Thyroid gland (tissue), 4 donors: Measurements from ENCODE around the gene MGMT. TPM values are rescaled to one million over a fixed set of nuclear protein-coding genes. Genes with fewer than 3 reads are reported as not detected.

Experiments used
- DNase-seq, 2 donors: peaks; one replicate each; pipeline ENCODE4 v3.0.0-alpha.2; 2019
- H3K27ac ChIP-seq, 3 donors: fragments of 200-600 bp; sonication (generic); 1 replicate in 2 of 3; 2 replicates in 1 of 3; pipeline ENCODE4 v1.5.1; 2016 to 2019; ENCODE audit warnings: mild to moderate bottlenecking in 1 of 3, moderate library complexity in 1 of 3
- H3K27me3 ChIP-seq: fragments of 200-600 bp; sonication (generic); one replicate; pipeline ENCODE4 v1.5.1; 2019
- H3K36me3 ChIP-seq, 2 donors: fragments of 200-600 bp; sonication (generic); one replicate each; pipeline ENCODE4 v1.5.1; 2016 to 2019
- H3K4me1 ChIP-seq, 2 donors: fragments of 200-600 bp; sonication (generic); one replicate each; pipeline ENCODE4 v1.5.1; 2017 to 2019
- H3K4me3 ChIP-seq, 3 donors: fragments of 200-600 bp; sonication (generic); replicated peaks in 1 of 3; 1 replicate in 2 of 3; 2 replicates in 1 of 3; pipeline ENCODE4 v1.5.1; 2016; ENCODE audit warnings: mild to moderate bottlenecking in 1 of 3
- H3K9me3 ChIP-seq: fragments of 200-600 bp; sonication (generic); one replicate; pipeline ENCODE4 v1.5.1; 2017
- CTCF ChIP-seq, 6 experiments: fragments of 200-600 bp in 3 of 6; fragments of 450-650 bp in 3 of 6; sonication (generic) in 3 of 6; IDR thresholded peaks; one replicate each; pipeline ENCODE4 v1.5.1; 2016 to 2019; ENCODE audit warnings: antibody characterized with exemption in 6 of 6, mild to moderate bottlenecking in 2 of 6, inconsistent platforms in 1 of 6, moderate library complexity in 1 of 6
- POLR2A ChIP-seq, 2 donors: fragments of 450-650 bp; IDR thresholded peaks; one replicate each; pipeline ENCODE4 v1.6.1; 2017; ENCODE audit warnings: antibody characterized with exemption in 2 of 2, mild to moderate bottlenecking in 2 of 2, moderate library complexity in 1 of 2
- WGBS, 2 donors: methylation state at CpG; one replicate each; pipeline ENCODE4 v1.1.5; 2017; 5-methylcytosine and 5-hydroxymethylcytosine counted together
- intact Hi-C: fragments of 100-400 bp; cut with DNase I; formaldehyde crosslinking; loops from one replicate; pipeline ENCODE4 v1.15.1; 2023
- total RNA-seq, 4 donors: library from RNA; depleted of rRNA; stranded (reverse); fragments of >200 nt; gene quantifications; one replicate each; pipeline ENCODE4 v1.2.3, GENCODE V29; 2016

The MGMT gene
- total RNA-seq, 4 donors from 2014 or later = 17.6 to 48.7 (median 30.7) TPM

- no peaks in the 10 kb centered on the region for H3K9me3 ChIP-seq
- intact Hi-C loops = no loop called here
- no peaks in the 10 kb centered on the region for H3K27me3 ChIP-seq
- no peak for DNase-seq
- WGBS, 2 donors = 71 to 76% methylated on average over 10 of the region's 10 CpGs
- H3K27ac ChIP-seq = no peak overlapping the region
- no peak overlapping the region for H3K4me3 ChIP-seq
- H3K4me1 ChIP-seq = no peaks in the 10 kb centered on the region
- no peaks in the 10 kb centered on the region for H3K36me3 ChIP-seq
- TF ChIP-seq POLR2A (IDR thresholded peaks at IDR 0.05) (no peak), CTCF (IDR thresholded peaks at IDR 0.05) (no peak)
Observed at GRCh38 chr10:129730993-129731325, 263.9 kb downstream of the MGMT start.

GRCh38 chr10:129740532-129741279 is 273.7 kb downstream of the MGMT start:
- Histone ChIP-seq H3K36me3 (no peaks in the 10 kb centered on the region), H3K27ac (no peak overlapping the region), H3K4me3 (no peak overlapping the region), H3K9me3 (no peaks in the 10 kb centered on the region), H3K4me1 (no peaks in the 10 kb centered on the region), H3K27me3 (no peaks in the 10 kb centered on the region)
- no peak for DNase-seq
- TF ChIP-seq CTCF (IDR thresholded peaks at IDR 0.05) = no peak
- TF ChIP-seq POLR2A (IDR thresholded peaks at IDR 0.05) = no peak
- WGBS, 2 donors = 90 to 95% methylated on average over 14 to 15 of the region's 15 CpGs
- intact Hi-C loops = no loop called here

- Histone ChIP-seq H3K9me3 (no peaks in the 10 kb centered on the region), H3K27ac (no peak overlapping the region), H3K4me1 (no peaks in the 10 kb centered on the region), H3K4me3 (no peak overlapping the region), H3K36me3 (no peaks in the 10 kb centered on the region), H3K27me3 (no peaks in the 10 kb centered on the region)
- 85 to 97% methylated on average over 11 to 18 of the region's 19 CpGs for WGBS, 2 donors
- TF ChIP-seq POLR2A (IDR thresholded peaks at IDR 0.05) (no peak), CTCF (IDR thresholded peaks at IDR 0.05) (no peak)
- no peak for DNase-seq
- intact Hi-C loops = no loop called here
Observed at GRCh38 chr10:129741280-129741977, 274.4 kb downstream of the MGMT start.

GRCh38 chr10:129741978-129742741 is 275.1 kb downstream of the MGMT start:
- Histone ChIP-seq H3K4me3 (no peak overlapping the region), H3K27ac (no peak overlapping the region), H3K36me3 (no peaks in the 10 kb centered on the region), H3K4me1 (no peaks in the 10 kb centered on the region), H3K9me3 (no peaks in the 10 kb centered on the region), H3K27me3 (no peaks in the 10 kb centered on the region)
- 97 to 100% methylated on average over 6 to 12 of the region's 19 CpGs for WGBS, 2 donors
- intact Hi-C loops = no loop called here
- no peak for TF ChIP-seq POLR2A (IDR thresholded peaks at IDR 0.05)
- DNase-seq = no peak

GRCh38 chr10:129742742-129743550 is 275.9 kb downstream of the MGMT start:
- Histone ChIP-seq H3K4me3 (no peak overlapping the region), H3K27ac (no peak overlapping the region), H3K4me1 (no peaks in the 10 kb centered on the region), H3K27me3 (no peaks in the 10 kb centered on the region), H3K9me3 (no peaks in the 10 kb centered on the region), H3K36me3 (no peaks in the 10 kb centered on the region)
- 93 to 97% methylated on average over 22 to 30 of the region's 30 CpGs for WGBS, 2 donors
- intact Hi-C loops = no loop called here
- DNase-seq = no peak
- TF ChIP-seq POLR2A (IDR thresholded peaks at IDR 0.05) (no peak), CTCF (IDR thresholded peaks at IDR 0.05) (no peak)
